Measurements from ENCODE around the gene MRPL9. TPM values are rescaled to one million over a fixed set of nuclear protein-coding genes. Genes with fewer than 3 reads are reported as not detected.
"Not testable (repeated sequence)": the region's sequence is repeated elsewhere in the genome, so short reads cannot be mapped to it uniquely, and the experiment has no call there.

The MRPL9 gene
- total RNA-seq, 1 donor from 2014 or later, result 34.1 TPM

DNA sequence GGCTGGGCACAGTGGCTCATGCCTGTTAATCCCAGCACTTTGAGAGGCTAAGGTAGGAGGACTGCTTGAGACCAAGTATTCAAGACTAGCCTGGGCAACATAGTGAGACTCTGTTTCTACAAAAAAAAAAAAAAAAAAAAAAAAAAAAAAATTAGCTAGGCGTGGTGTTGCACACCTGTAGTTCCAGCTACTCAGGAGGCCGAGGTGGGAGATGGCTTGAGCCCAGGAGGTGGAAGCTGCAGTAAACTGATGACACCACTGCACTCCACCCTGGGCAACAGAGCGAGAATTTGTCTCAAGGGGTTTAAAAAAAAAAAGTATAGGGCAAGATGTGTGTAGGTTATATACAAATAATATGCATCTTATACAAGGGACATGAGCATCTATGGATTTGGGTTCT, 24.4 kb upstream of the MRPL9 start:
- intact Hi-C loops (cut with DNase I), result no loop called here
- H3K4me1 ChIP-seq, result peaks cover 12% of the 10 kb centered on the region
- no peak overlapping the region for H3K4me3 ChIP-seq
- no peaks in the 10 kb centered on the region for H3K36me3 ChIP-seq
- no peak for TF ChIP-seq POLR2A (IDR thresholded peaks at IDR 0.05)
- TF ChIP-seq, protein P1, sequence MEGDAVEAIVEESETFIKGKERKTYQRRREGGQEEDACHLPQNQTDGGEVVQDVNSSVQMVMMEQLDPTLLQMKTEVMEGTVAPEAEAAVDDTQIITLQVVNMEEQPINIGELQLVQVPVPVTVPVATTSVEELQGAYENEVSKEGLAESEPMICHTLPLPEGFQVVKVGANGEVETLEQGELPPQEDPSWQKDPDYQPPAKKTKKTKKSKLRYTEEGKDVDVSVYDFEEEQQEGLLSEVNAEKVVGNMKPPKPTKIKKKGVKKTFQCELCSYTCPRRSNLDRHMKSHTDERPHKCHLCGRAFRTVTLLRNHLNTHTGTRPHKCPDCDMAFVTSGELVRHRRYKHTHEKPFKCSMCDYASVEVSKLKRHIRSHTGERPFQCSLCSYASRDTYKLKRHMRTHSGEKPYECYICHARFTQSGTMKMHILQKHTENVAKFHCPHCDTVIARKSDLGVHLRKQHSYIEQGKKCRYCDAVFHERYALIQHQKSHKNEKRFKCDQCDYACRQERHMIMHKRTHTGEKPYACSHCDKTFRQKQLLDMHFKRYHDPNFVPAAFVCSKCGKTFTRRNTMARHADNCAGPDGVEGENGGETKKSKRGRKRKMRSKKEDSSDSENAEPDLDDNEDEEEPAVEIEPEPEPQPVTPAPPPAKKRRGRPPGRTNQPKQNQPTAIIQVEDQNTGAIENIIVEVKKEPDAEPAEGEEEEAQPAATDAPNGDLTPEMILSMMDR (IDR thresholded peaks at IDR 0.05), result no peak
- TF ChIP-seq POLR2AphosphoS5 (IDR thresholded peaks at IDR 0.05; ENCODE audit: insufficient read depth in 1 of 2, low read depth in 1 of 2), result no peak
- no peaks in the 10 kb centered on the region for H3K27me3 ChIP-seq
- H3K9me3 ChIP-seq, result no peaks in the 10 kb centered on the region
- DNase-seq (ENCODE audit: extremely low spot score in 2 of 2), result no peak
- H3K27ac ChIP-seq, result no peak overlapping the region

DNA sequence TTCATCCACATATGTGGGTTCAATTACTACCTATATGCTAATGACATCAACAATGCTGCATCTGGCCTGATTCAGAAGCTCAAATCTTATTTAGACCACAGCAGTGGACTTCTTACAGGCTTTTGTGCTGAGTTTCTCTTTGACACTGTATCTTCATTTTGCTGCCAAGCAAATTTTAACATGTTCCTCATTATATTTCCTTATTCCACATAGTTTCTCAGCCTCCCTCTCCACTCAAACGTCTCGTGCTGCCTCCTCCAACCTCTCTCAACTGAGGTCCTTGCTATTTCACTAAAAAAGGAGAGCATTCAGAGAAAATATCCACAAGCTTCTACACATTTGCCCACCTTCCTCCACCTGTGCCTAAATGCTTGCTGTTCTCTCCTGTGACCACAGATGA, 20.5 kb upstream of the MRPL9 start:
- Histone ChIP-seq H3K27me3 (no peaks in the 10 kb centered on the region), H3K4me3 (no peak overlapping the region), H3K4me1 (no peaks in the 10 kb centered on the region), H3K27ac (no peak overlapping the region), H3K36me3 (no peaks in the 10 kb centered on the region), H3K9me3 (no peaks in the 10 kb centered on the region)
- intact Hi-C loops (cut with DNase I), result no loop called here
- no peak for TF ChIP-seq POLR2A (IDR thresholded peaks at IDR 0.05)
- no peak for TF ChIP-seq POLR2AphosphoS5 (IDR thresholded peaks at IDR 0.05; ENCODE audit: insufficient read depth in 1 of 2, low read depth in 1 of 2)
- TF ChIP-seq, protein P1 (IDR thresholded peaks at IDR 0.05), result no peak
- DNase-seq (ENCODE audit: extremely low spot score in 2 of 2), result no peak

DNA sequence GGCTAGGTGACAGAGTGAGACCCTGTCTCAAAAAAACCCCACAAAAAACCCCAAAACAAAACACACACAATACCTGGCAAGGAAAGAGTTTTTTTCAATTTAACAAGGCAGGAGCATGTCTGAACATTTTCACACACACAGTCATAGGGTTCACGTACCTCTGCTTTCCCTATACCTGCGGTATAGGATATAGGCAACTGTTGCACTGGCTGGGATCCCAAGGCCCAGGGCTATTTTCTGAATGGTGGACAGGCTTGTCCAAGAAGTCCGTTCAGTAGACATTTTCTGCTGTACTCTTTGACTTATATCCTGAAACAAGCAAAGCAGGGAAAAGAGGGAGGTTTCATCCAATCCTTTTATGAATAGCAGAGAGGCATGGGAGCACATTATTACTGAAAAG, 19.4 kb upstream of the MRPL9 start:
- Histone ChIP-seq H3K9me3 (no peaks in the 10 kb centered on the region), H3K4me1 (no peaks in the 10 kb centered on the region), H3K27me3 (no peaks in the 10 kb centered on the region), H3K27ac (no peak overlapping the region), H3K4me3 (no peak overlapping the region), H3K36me3 (peaks cover 0 to 8% of the 10 kb centered on the region in 2 donors)
- intact Hi-C loops (cut with DNase I), result no loop called here
- no peak for DNase-seq (ENCODE audit: extremely low spot score in 2 of 2)
- TF ChIP-seq POLR2AphosphoS5 (IDR thresholded peaks at IDR 0.05; ENCODE audit: insufficient read depth in 1 of 2, low read depth in 1 of 2), result no peak

DNA sequence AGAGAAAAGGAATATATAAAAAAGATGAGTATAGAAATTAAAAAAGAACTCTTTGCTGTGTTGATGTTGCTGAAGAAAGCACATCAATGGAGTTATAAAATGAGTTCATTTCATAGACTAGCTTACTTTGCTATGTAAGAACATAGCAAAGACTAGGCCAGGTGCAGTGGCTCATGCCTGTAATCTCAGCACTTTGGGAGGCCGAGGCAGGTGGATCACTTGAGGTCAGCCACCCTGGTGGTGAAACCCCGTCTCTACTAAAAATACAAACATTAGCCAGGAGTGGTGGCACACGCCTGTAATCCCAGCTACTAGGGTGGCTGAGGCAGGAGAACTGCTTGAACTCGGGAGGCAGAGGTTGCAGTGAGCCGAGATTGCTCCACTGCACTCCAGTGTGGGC, 18.7 kb upstream of the MRPL9 start:
- H3K9me3 ChIP-seq; H3K27ac ChIP-seq; H3K36me3 ChIP-seq; intact Hi-C loops (cut with DNase I); H3K4me1 ChIP-seq; DNase-seq (ENCODE audit: extremely low spot score in 2 of 2); H3K4me3 ChIP-seq; H3K27me3 ChIP-seq: not testable (repeated sequence)

DNA sequence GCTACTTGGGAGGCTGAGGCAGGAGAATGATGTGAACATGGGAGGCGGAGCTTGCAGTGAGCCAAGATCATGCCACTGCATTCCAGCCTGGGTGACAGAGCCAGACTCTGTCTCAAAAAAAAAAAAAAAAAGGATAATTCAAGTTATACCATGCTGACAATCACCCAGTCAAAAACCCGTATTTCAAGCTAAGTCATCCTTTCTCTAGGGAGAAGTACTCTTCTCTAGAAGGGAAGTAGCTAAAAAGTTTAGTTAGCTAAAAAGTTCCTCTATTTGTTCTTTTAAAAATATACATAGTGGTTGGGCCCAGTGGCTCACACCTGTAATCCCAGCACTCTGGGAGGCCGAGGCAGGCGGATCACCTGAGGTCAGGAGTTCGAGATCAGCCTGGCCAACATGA, 17.4 kb upstream of the MRPL9 start:
- H3K27ac ChIP-seq; H3K4me3 ChIP-seq; H3K36me3 ChIP-seq; H3K4me1 ChIP-seq; intact Hi-C loops (cut with DNase I); H3K9me3 ChIP-seq; DNase-seq (ENCODE audit: extremely low spot score in 2 of 2); H3K27me3 ChIP-seq: not testable (repeated sequence)

DNA sequence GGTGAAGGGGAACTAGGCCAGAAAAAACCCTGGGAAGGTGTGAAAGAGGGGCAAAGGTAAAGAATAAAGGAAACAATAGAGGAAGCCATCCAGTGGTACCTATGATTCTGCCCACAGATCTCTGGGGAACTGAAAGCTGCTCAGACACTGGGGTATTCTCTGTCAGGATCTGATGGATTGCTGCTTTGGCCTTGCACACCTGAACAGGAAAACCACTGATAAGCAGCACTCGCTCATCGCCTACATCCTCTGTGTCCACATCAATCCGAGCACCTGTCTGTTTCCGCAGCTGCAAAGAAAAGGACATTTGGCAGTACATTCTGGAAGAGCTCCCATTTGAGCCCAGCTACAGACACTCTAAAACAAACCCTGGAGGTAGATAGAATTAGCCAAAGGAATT, 16.6 kb upstream of the MRPL9 start:
- Histone ChIP-seq H3K27me3 (no peaks in the 10 kb centered on the region), H3K27ac (no peak overlapping the region), H3K4me3 (no peak overlapping the region), H3K4me1 (no peaks in the 10 kb centered on the region), H3K36me3 (peaks cover 0 to 8% of the 10 kb centered on the region in 2 donors), H3K9me3 (no peaks in the 10 kb centered on the region)
- TF ChIP-seq, protein P1 (IDR thresholded peaks at IDR 0.05), result no peak
- TF ChIP-seq POLR2AphosphoS5 (IDR thresholded peaks at IDR 0.05; ENCODE audit: insufficient read depth in 1 of 2, low read depth in 1 of 2) (no peak), POLR2A (IDR thresholded peaks at IDR 0.05) (no peak)
- DNase-seq (ENCODE audit: extremely low spot score in 2 of 2), result no peak
- intact Hi-C loops (cut with DNase I), result no loop called here

DNA sequence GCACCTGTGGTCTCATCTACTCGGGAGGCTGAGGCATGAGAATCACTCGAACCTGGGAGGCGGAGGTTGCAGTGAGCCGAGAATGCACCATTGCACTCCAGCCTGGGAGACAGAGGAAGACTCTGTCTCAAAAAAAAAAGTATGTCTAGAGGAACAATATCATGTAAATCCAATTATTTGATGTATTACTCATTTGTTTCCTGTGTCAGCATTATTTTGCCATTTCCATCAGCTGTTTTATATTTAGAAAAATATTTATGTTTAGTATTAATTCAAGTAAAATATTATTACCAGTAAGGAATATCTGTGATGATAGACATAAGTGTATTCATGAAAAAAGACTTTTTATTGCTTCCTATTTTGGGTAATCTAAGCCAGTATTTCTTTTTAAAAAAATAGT, 14.0 kb upstream of the MRPL9 start:
- intact Hi-C loops (cut with DNase I), result no loop called here
- no peak for TF ChIP-seq POLR2A (IDR thresholded peaks at IDR 0.05)
- TF ChIP-seq, protein P1 (IDR thresholded peaks at IDR 0.05), result no peak
- TF ChIP-seq POLR2AphosphoS5 (IDR thresholded peaks at IDR 0.05; ENCODE audit: insufficient read depth in 1 of 2, low read depth in 1 of 2), result no peak
- no peak overlapping the region for H3K4me3 ChIP-seq
- no peaks in the 10 kb centered on the region for H3K27me3 ChIP-seq
- DNase-seq (ENCODE audit: extremely low spot score in 2 of 2), result no peak
- no peak overlapping the region for H3K27ac ChIP-seq
- H3K36me3 ChIP-seq, result peaks cover 0 to 8% of the 10 kb centered on the region in 2 donors
- no peaks in the 10 kb centered on the region for H3K4me1 ChIP-seq
- H3K9me3 ChIP-seq, result no peaks in the 10 kb centered on the region

Measured in vagina (tissue), 2 donors.